Measurements from ENCODE around the gene BRD7.

The BRD7 gene

GRCh38 chr16:50303041-50303604 is 65.7 kb downstream of the BRD7 start:
- no peak for DNase-seq (ENCODE audit: low read depth)

- no peak for DNase-seq (ENCODE audit: low read depth)
Observed at GRCh38 chr16:50302472-50303005, 66.2 kb downstream of the BRD7 start.

- no peak for DNase-seq (ENCODE audit: low read depth)
Observed at GRCh38 chr16:50301626-50302471, 66.9 kb downstream of the BRD7 start.

GRCh38 chr16:50300942-50301625 is 67.7 kb downstream of the BRD7 start:
- DNase-seq (ENCODE audit: low read depth), result no peak

GRCh38 chr16:50299508-50300105 is 69.2 kb downstream of the BRD7 start:
- DNase-seq (ENCODE audit: low read depth), result no peak

- DNase-seq (ENCODE audit: low read depth), result no peak
Observed at GRCh38 chr16:50298591-50299507, 69.9 kb downstream of the BRD7 start.

- DNase-seq (ENCODE audit: low read depth), result no peak
Observed at GRCh38 chr16:50298075-50298460, 70.7 kb downstream of the BRD7 start.

- no peak for DNase-seq (ENCODE audit: low read depth)
Observed at GRCh38 chr16:50297301-50298074, 71.3 kb downstream of the BRD7 start.

- DNase-seq (ENCODE audit: low read depth), result no peak
Observed at GRCh38 chr16:50296807-50297206, 72.0 kb downstream of the BRD7 start.

- no peak for DNase-seq (ENCODE audit: low read depth)
Observed at GRCh38 chr16:50295541-50296132, 73.2 kb downstream of the BRD7 start.

GRCh38 chr16:50294955-50295354 is 73.8 kb downstream of the BRD7 start:
- DNase-seq (ENCODE audit: low read depth), result no peak

- no peak for DNase-seq (ENCODE audit: low read depth)
Observed at GRCh38 chr16:50293994-50294855, 74.6 kb downstream of the BRD7 start.

GRCh38 chr16:50293041-50293783 is 75.6 kb downstream of the BRD7 start:
- no peak for DNase-seq (ENCODE audit: low read depth)

GRCh38 chr16:50292566-50292948 is 76.2 kb downstream of the BRD7 start:
- no peak for DNase-seq (ENCODE audit: low read depth)

GRCh38 chr16:50291719-50292565 is 76.8 kb downstream of the BRD7 start:
- DNase-seq (ENCODE audit: low read depth), result no peak

- DNase-seq (ENCODE audit: low read depth), result no peak
Observed at GRCh38 chr16:50290856-50291255, 77.9 kb downstream of the BRD7 start.

GRCh38 chr16:50289950-50290764 is 78.6 kb downstream of the BRD7 start:
- no peak for DNase-seq (ENCODE audit: low read depth)
